B cell (primary cell): Measurements from ENCODE around the gene PRKCQ. TPM values are rescaled to one million over a fixed set of nuclear protein-coding genes. Genes with fewer than 3 reads are reported as not detected.

ENCODE experiments used
- ATAC-seq: fragments of 200-7000 bp; cut with Tn5 transposase; one replicate; pipeline ENCODE4 v1.10.0; 2021; ENCODE audit warnings: low read depth, mild to moderate bottlenecking, moderate number of reproducible peaks, moderate library complexity
- CTCF ChIA-PET: fragments of 350-600 bp; sonication (Branson Sonifier 250); formaldehyde crosslinking; loops from one replicate; lab custom pipeline; 2021; ENCODE audit warnings: antibody characterized with exemption, inconsistent platforms; lab: Charles Lee
- POLR2A ChIA-PET: fragments of 350-600 bp; sonication (Branson Sonifier 250); formaldehyde crosslinking; loops from one replicate; lab custom pipeline; 2021; ENCODE audit warnings: antibody characterized with exemption; lab: Charles Lee
- DNase-seq: peaks from one replicate; pipeline ENCODE4 v3.0.0; 2013
- H2AFZ ChIP-seq: 2 replicates; pipeline ENCODE4 v1.6.1; 2012; ENCODE audit warnings: mild to moderate bottlenecking, low read depth, low read length; ENCODE audit not compliant: insufficient read depth, poor library complexity, severe bottlenecking
- H3K27ac ChIP-seq, 2 donors: 1 replicate in 1 of 2; 2 replicates in 1 of 2; pipeline ENCODE4 v1.5.1; 2012 to 2013; ENCODE audit warnings: low read length in 2 of 2, mild to moderate bottlenecking in 2 of 2, moderate library complexity in 1 of 2
- H3K27me3 ChIP-seq, 4 experiments: fragments of 200-600 bp in 1 of 4; sonication (generic) in 1 of 4; replicated peaks in 1 of 4; 1 replicate in 2 of 4; 2 replicates in 2 of 4; pipeline versions ENCODE4 v1.6.1 to v1.7.0; 2013 to 2016; ENCODE audit warnings: low read length in 3 of 4, mild to moderate bottlenecking in 2 of 4, mixed read lengths in 1 of 4, moderate library complexity in 1 of 4; ENCODE audit not compliant: insufficient read depth in 4 of 4, control insufficient read depth in 3 of 4; ENCODE audit errors: control extremely low read depth in 1 of 4
- H3K36me3 ChIP-seq, 2 experiments: replicated peaks in 1 of 2; 1 replicate in 1 of 2; 2 replicates in 1 of 2; pipeline versions ENCODE4 v1.6.1 to v1.7.1; 2013; ENCODE audit warnings: low read length in 1 of 2; ENCODE audit not compliant: insufficient read depth in 2 of 2, control insufficient read depth in 1 of 2; ENCODE audit errors: control extremely low read depth in 1 of 2, extremely low read depth in 1 of 2
- H3K4me1 ChIP-seq, 2 donors: fragments of 200-600 bp in 1 of 2; sonication (generic) in 1 of 2; 1 replicate in 1 of 2; 2 replicates in 1 of 2; pipeline versions ENCODE4 v1.5.1 to v1.6.1; 2013 to 2017; ENCODE audit warnings: low read length in 2 of 2; ENCODE audit not compliant: control insufficient read depth in 2 of 2, insufficient read depth in 2 of 2
- H3K4me2 ChIP-seq: replicated peaks from 2 replicates; pipeline ENCODE3; 2012; ENCODE audit warnings: mild to moderate bottlenecking, low read depth, low read length; ENCODE audit not compliant: poor library complexity, severe bottlenecking
- H3K4me3 ChIP-seq, 5 experiments: fragments of 200-600 bp in 1 of 5; sonication (generic) in 1 of 5; 1 replicate in 3 of 5; 2 replicates in 2 of 5; pipeline versions ENCODE4 v1.5.1 to v1.7.0; 2011 to 2016; ENCODE audit warnings: low read length in 4 of 5, mild to moderate bottlenecking in 4 of 5, low read depth in 2 of 5, control low read depth in 1 of 5, moderate library complexity in 1 of 5; ENCODE audit not compliant: insufficient read depth in 1 of 5; ENCODE audit errors: control extremely low read depth in 1 of 5, extremely low read depth in 1 of 5
- H3K79me2 ChIP-seq: fragments of 200-600 bp; sonication (generic); one replicate; pipeline ENCODE4 v1.6.0; 2016; ENCODE audit warnings: low read length; ENCODE audit not compliant: control insufficient read depth, insufficient read depth
- H3K9ac ChIP-seq: fragments of 200-600 bp; sonication (generic); 2 replicates; pipeline ENCODE4 v1.6.1; 2017; ENCODE audit warnings: mild to moderate bottlenecking, low read length, moderate library complexity
- H3K9me3 ChIP-seq, 3 donors: one replicate each; pipeline versions ENCODE4 v1.6.1 to v1.7.1; 2013; ENCODE audit warnings: low read length in 2 of 3; ENCODE audit not compliant: control insufficient read depth in 2 of 3, insufficient read depth in 1 of 3; ENCODE audit errors: control extremely low read depth in 1 of 3
- H4K20me1 ChIP-seq: 2 replicates; pipeline ENCODE4 v1.6.0; 2012; ENCODE audit warnings: mild to moderate bottlenecking, low read length; ENCODE audit not compliant: insufficient read depth, control insufficient read depth, poor library complexity, severe bottlenecking
- H3K27ac Mint-ChIP-seq: one replicate; pipeline ENCODE4 v1.8.0; 2021; ENCODE audit warnings: mixed read lengths
- H3K27me3 Mint-ChIP-seq: one replicate; pipeline ENCODE4 v1.8.0; 2021; ENCODE audit warnings: mixed read lengths
- H3K4me1 Mint-ChIP-seq: one replicate; pipeline ENCODE4 v1.8.0; 2021; ENCODE audit warnings: mixed read lengths
- H3K4me3 Mint-ChIP-seq: one replicate; pipeline ENCODE4 v1.8.0; 2021; ENCODE audit warnings: mixed read lengths
- H3K9me3 Mint-ChIP-seq: one replicate; pipeline ENCODE4 v1.8.0; 2022; ENCODE audit warnings: mixed read lengths; ENCODE audit not compliant: insufficient read depth
- CTCF ChIP-seq: fragments of 200-600 bp; IDR thresholded peaks from one replicate; pipeline ENCODE4 v1.8.0; 2022; ENCODE audit warnings: antibody characterized with exemption, mild to moderate bottlenecking
- EZH2 ChIP-seq: IDR thresholded peaks from 2 replicates; pipeline ENCODE4 v1.6.1; 2012; ENCODE audit warnings: borderline replicate concordance, low read depth, mild to moderate bottlenecking, moderate library complexity, low read length; ENCODE audit not compliant: insufficient read depth, poor library complexity, severe bottlenecking
- WGBS: methylation state at CpG from one replicate; pipeline ENCODE4 v1.1.5; 2013; ENCODE audit warnings: missing lambda C conversion rate; ENCODE audit not compliant: insufficient coverage; 5-methylcytosine and 5-hydroxymethylcytosine counted together
- intact Hi-C: fragments of 100-400 bp; cut with micrococcal nuclease; formaldehyde crosslinking; loops from one replicate; pipeline ENCODE4 v1.10.0; 2022
- polyA plus RNA-seq: library from polyadenylated mRNA; depleted of rRNA; stranded (reverse); fragments of >200 nt; gene quantifications from 2 replicates; pipeline ENCODE4 v1.2.3, GENCODE V29; 2012
- total RNA-seq, 2 donors: library from RNA; stranded (reverse); fragments of 120-200 nt in 1 of 2; gene quantifications; 1 replicate in 1 of 2; 2 replicates in 1 of 2; pipeline versions ENCODE4 v1.2.3 to v1.2.4, GENCODE V29; 2013 to 2022

PRKCQ gene
- total and polyA plus RNA-seq, 2 donors (not counting 1 experiment from before 2014, with no cell fraction given), result 0.15 to 0.16 TPM

GRCh38 chr10:6470894-6471618 is 109.0 kb downstream of the PRKCQ start:
- H2AFZ ChIP-seq, result no peak overlapping the region
- no peaks in the 10 kb centered on the region for H3K36me3 ChIP-seq
- no peak overlapping the region for H3K27ac ChIP-seq
- no peak for DNase-seq
- no peaks in the 10 kb centered on the region for H3K9me3 ChIP-seq
- Mint-ChIP-seq H3K4me1 (peaks cover 17% of the 10 kb centered on the region), H3K27ac (no peak overlapping the region), H3K27me3 (peaks cover 34% of the 10 kb centered on the region), H3K9me3 (peaks cover 2% of the 10 kb centered on the region), H3K4me3 (no peak overlapping the region)
- ChIA-PET CTCF (no interaction called here), POLR2A (no interaction called here)
- H3K4me2 ChIP-seq, result no peak overlapping the region
- 100% methylated on average over 5 of the region's 11 CpGs for WGBS
- peaks cover 0 to 9% (median 2%) of the 10 kb centered on the region in 4 experiments for H3K27me3 ChIP-seq
- TF ChIP-seq EZH2 (no peak), CTCF (no peak)
- no peaks in the 10 kb centered on the region for H4K20me1 ChIP-seq
- intact Hi-C loops, result no loop called here
- no peak overlapping the region for H3K4me3 ChIP-seq
- no peaks in the 10 kb centered on the region for H3K79me2 ChIP-seq
- H3K9ac ChIP-seq, result no peak overlapping the region
- peaks cover 15 to 18% of the 10 kb centered on the region in 2 donors for H3K4me1 ChIP-seq
- ATAC-seq, result no peak

GRCh38 chr10:6469661-6470060 is 110.4 kb downstream of the PRKCQ start:
- Histone ChIP-seq H3K4me3 (no peak overlapping the region), H3K27me3 (peaks cover 0 to 13% (median 3%) of the 10 kb centered on the region in 4 experiments), H3K27ac (no peak overlapping the region), H3K9ac (no peak overlapping the region), H3K79me2 (no peaks in the 10 kb centered on the region), H3K4me1 (peaks cover 15 to 18% of the 10 kb centered on the region in 2 donors), H3K4me2 (no peak overlapping the region), H4K20me1 (no peaks in the 10 kb centered on the region), H2AFZ (no peak overlapping the region), H3K9me3 (no peaks in the 10 kb centered on the region), H3K36me3 (no peaks in the 10 kb centered on the region)
- Mint-ChIP-seq H3K27ac (no peak overlapping the region), H3K4me1 (peaks cover 17% of the 10 kb centered on the region), H3K9me3 (peaks cover 2% of the 10 kb centered on the region), H3K4me3 (no peak overlapping the region), H3K27me3 (peaks cover 45% of the 10 kb centered on the region)
- no peak for TF ChIP-seq CTCF
- ATAC-seq (no peak), DNase-seq (no peak)
- ChIA-PET CTCF (no interaction called here), POLR2A (no interaction called here)
- intact Hi-C loops, result no loop called here
